ENCODE results near the gene USP24. TPM values are rescaled to one million over a fixed set of nuclear protein-coding genes. Genes with fewer than 3 reads are reported as not detected.

USP24 gene
- total RNA-seq, 2 donors from 2014 or later, result 29.0 to 36.2 TPM

DNA sequence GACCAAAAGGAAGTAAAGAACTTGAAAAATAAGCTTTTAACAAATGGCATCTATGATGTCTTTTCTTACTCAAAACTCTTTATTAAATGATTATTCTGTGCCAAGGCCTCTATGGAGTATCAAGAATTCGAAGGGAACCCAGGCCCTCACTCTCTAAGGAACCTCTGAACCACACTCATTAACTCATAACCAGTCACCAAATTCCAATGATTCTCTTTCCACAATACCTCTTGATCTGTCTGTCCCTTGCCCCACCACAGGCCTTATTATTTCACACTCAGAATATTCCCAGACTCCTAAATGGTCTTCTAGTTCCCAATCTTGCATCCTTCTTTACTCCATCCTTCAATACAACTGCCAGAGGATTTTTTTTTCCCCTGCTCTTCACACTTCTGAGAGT, 138.8 kb downstream of the USP24 start:
- Histone ChIP-seq H3K9me3 (no peaks in the 10 kb centered on the region), H3K4me1 (peaks cover 0 to 8% of the 10 kb centered on the region in 2 donors), H3K36me3 (peaks cover 94% of the 10 kb centered on the region), H3K4me3 (no peak overlapping the region), H3K27ac (no peak overlapping the region), H3K27me3 (no peaks in the 10 kb centered on the region)
- DNase-seq (ENCODE audit: low spot score), result no peak
- TF ChIP-seq, protein P1, sequence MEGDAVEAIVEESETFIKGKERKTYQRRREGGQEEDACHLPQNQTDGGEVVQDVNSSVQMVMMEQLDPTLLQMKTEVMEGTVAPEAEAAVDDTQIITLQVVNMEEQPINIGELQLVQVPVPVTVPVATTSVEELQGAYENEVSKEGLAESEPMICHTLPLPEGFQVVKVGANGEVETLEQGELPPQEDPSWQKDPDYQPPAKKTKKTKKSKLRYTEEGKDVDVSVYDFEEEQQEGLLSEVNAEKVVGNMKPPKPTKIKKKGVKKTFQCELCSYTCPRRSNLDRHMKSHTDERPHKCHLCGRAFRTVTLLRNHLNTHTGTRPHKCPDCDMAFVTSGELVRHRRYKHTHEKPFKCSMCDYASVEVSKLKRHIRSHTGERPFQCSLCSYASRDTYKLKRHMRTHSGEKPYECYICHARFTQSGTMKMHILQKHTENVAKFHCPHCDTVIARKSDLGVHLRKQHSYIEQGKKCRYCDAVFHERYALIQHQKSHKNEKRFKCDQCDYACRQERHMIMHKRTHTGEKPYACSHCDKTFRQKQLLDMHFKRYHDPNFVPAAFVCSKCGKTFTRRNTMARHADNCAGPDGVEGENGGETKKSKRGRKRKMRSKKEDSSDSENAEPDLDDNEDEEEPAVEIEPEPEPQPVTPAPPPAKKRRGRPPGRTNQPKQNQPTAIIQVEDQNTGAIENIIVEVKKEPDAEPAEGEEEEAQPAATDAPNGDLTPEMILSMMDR (IDR thresholded peaks at IDR 0.05), result no peak

DNA sequence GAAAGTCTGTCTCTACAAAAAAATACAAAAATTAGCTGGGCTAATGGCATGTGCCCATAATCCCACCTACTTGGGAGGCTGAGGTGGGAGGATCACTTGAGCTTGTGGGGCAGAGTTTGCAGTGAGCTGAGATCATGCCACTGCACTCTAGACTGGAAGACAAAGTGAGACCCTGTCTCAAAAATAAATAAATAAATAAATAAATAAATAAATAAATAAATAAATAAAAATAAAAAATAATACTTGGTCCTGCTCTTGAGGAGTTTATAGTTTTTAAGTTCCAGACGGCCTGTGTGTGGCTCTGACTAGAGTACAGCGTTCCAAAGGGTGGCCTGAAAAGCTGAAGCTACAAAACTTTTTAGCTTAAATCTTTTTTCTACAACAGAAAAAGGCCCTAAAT, 140.7 kb downstream of the USP24 start:
- Histone ChIP-seq H3K27ac (no peak overlapping the region), H3K9me3 (no peaks in the 10 kb centered on the region), H3K4me3 (no peak overlapping the region), H3K27me3 (no peaks in the 10 kb centered on the region), H3K36me3 (peaks cover 88% of the 10 kb centered on the region), H3K4me1 (peaks cover 0 to 13% of the 10 kb centered on the region in 2 donors)
- DNase-seq (ENCODE audit: low spot score), result no peak
- TF ChIP-seq, protein P1 (IDR thresholded peaks at IDR 0.05), result no peak

DNA sequence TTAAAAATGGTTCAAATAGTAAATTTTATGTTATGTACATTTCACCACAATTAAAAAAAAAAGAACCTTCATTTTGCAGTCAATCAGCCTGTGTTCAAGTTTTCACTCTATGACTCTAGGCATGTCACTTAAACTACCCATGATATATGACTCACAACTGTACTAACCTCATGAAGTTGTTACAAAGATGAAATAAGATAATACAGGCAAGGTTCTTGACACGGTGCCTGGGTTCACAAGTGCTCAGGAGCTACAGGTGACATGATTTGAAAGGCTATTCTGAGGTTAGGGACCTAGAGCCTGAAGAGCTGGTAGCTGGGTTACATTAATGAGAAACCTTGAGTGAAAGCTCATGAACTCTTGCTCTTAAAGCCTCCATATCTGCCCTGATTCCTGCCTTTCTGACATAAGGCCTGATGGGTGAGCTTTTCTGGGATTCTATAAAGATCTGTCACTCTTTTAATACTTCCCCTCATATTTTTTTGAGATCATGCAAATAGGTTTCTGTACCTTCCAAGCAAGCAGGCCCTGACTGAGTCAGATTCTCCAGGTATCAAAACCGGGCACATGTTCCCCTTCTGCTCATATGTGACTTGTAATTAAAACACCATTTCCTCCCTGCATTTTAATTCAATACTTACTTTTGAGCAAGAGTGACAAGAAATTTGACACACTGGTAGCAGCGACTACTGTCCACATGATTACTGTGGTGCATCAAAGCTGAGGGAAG, 141.8 kb downstream of the USP24 start:
- TF ChIP-seq, protein P1 (IDR thresholded peaks at IDR 0.05), result no peak
- peaks cover 0 to 13% of the 10 kb centered on the region in 2 donors for H3K4me1 ChIP-seq
- peaks cover 77% of the 10 kb centered on the region for H3K36me3 ChIP-seq
- DNase-seq (ENCODE audit: low spot score), result no peak
- H3K27ac ChIP-seq, result no peak overlapping the region
- H3K9me3 ChIP-seq, result no peaks in the 10 kb centered on the region
- no peaks in the 10 kb centered on the region for H3K27me3 ChIP-seq
- H3K4me3 ChIP-seq, result no peak overlapping the region

DNA sequence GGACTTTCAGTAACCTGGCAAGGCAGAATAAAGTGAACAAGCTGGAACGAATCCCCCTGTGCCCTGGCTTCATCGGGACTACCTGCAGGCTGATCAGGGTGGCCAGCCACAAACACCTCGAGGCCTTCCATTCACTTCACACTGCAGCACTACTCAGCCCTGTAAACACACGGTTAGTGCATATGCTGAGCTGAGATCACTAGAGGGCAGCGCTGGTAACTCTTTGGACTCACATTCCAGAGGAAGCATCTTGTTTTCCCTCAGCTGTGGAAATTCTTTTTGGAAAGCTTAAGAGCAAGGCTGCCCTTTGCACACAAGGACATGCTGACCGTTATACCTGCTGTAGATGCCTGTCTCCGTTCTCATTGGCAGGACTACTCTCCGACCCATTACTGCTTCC, 143.7 kb downstream of the USP24 start:
- no peaks in the 10 kb centered on the region for H3K27me3 ChIP-seq
- no peak for DNase-seq (ENCODE audit: low spot score)
- peaks cover 0 to 21% of the 10 kb centered on the region in 2 donors for H3K4me1 ChIP-seq
- TF ChIP-seq, protein P1 (IDR thresholded peaks at IDR 0.05), result peak in 1 of 2 donors; percentile 41
- peaks cover 64% of the 10 kb centered on the region for H3K36me3 ChIP-seq
- H3K4me3 ChIP-seq, result no peak overlapping the region
- H3K27ac ChIP-seq, result peak overlapping the region in 1 of 2 donors; percentile 46
- H3K9me3 ChIP-seq, result no peaks in the 10 kb centered on the region

DNA sequence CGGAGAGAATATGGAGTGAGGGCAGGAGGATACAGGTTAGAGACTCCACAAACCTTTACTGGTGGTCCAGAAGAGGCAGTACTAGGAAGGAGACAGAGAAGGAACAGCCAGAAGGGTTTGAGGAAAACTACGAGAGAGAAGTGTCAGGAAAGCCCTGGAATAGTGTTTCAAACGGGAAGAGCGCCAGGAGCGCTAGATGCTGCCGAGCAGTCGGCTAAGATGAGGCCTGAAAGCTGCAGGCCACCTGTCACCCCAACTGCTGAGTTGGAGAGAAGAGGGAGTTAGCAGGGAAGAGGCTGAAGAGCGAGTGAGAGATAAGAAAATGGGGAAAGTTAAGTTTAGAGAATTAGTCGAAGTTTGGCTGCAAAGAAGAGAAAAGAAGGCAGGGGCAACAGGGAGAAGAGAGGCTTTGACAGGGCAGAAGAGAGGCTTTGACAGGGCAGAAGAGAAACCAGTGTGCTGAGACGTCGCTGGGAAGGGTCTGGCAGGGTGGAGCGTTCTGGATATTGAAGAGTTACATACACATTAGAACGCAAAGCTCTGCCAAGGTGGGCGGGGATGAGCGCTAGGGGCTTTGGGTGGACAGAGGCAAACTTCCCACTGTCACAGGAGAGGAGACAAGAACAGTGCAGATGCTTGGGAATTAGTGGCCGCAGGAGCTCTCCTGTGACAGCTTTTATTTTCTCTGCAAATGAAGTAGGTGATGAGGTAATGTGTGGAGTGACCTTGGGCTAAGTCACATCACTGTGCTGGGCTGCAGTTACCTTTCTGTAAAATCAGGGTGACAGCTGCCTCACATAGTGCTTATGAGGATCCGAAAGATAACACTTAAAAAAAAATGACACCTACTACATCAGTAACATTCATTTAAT, 144.6 kb downstream of the USP24 start:
- DNase-seq (ENCODE audit: low spot score), result no peak
- TF ChIP-seq, protein P1 (IDR thresholded peaks at IDR 0.05), result no peak
- H3K4me3 ChIP-seq, result no peak overlapping the region
- H3K4me1 ChIP-seq, result peaks cover 0 to 29% of the 10 kb centered on the region in 2 donors
- no peaks in the 10 kb centered on the region for H3K27me3 ChIP-seq
- H3K36me3 ChIP-seq, result peaks cover 55% of the 10 kb centered on the region
- H3K27ac ChIP-seq, result peak overlapping the region; percentile 40 to 46
- no peaks in the 10 kb centered on the region for H3K9me3 ChIP-seq

All from right atrium auricular region (tissue), 2 donors.